Heart left ventricle (tissue), 16 donors: ENCODE measurements around the gene PTGDS. TPM values are rescaled to one million over a fixed set of nuclear protein-coding genes. Genes with fewer than 3 reads are reported as not detected.

ENCODE experiments used
- ATAC-seq, 4 donors: fragments of 200-7000 bp; cut with Tn5 transposase; one replicate each; pipeline ENCODE4 v1.9.1; 2020 to 2022; ENCODE audit warnings: moderate library complexity in 4 of 4, mild to moderate bottlenecking in 3 of 4, moderate number of reproducible peaks in 1 of 4
- DNase-seq, 5 donors: peaks; one replicate each; pipeline ENCODE4 v3.0.0-alpha.2; 2020
- H3K27ac ChIP-seq, 12 donors: fragments of 200-600 bp; sonication (generic) in 4 of 12; one replicate each; pipeline versions ENCODE4 v1.5.0 to v1.8.0; 2016 to 2022; ENCODE audit warnings: mild to moderate bottlenecking in 2 of 12
- H3K27me3 ChIP-seq, 9 donors: fragments of 200-600 bp; sonication (generic) in 2 of 9; one replicate each; pipeline versions ENCODE4 v1.5.1 to v1.8.0; 2016 to 2022; ENCODE audit warnings: mild to moderate bottlenecking in 3 of 9
- H3K36me3 ChIP-seq, 9 donors: fragments of 200-600 bp; sonication (generic) in 2 of 9; one replicate each; pipeline versions ENCODE4 v1.5.0 to v1.8.0; 2018 to 2022; ENCODE audit warnings: mild to moderate bottlenecking in 2 of 9
- H3K4me1 ChIP-seq, 12 donors: fragments of 200-600 bp; sonication (generic) in 4 of 12; one replicate each; pipeline versions ENCODE4 v1.5.0 to v1.8.0; 2016 to 2022; ENCODE audit warnings: mild to moderate bottlenecking in 3 of 12
- H3K4me3 ChIP-seq, 12 donors: fragments of 200-600 bp; sonication (generic) in 4 of 12; one replicate each; pipeline versions ENCODE4 v1.5.0 to v1.8.0; 2017 to 2022; ENCODE audit warnings: mild to moderate bottlenecking in 9 of 12, moderate library complexity in 4 of 12
- H3K9me3 ChIP-seq, 12 donors: fragments of 200-600 bp; sonication (generic) in 4 of 12; one replicate each; pipeline versions ENCODE4 v1.5.0 to v1.8.0; 2016 to 2022; ENCODE audit warnings: mild to moderate bottlenecking in 1 of 12
- CTCF ChIP-seq, 12 donors: fragments of 200-600 bp; sonication (generic) in 4 of 12; IDR thresholded peaks; one replicate each; pipeline versions ENCODE4 v1.5.0 to v1.8.0; 2018 to 2022; ENCODE audit warnings: antibody characterized with exemption in 12 of 12, mild to moderate bottlenecking in 5 of 12
- POLR2A ChIP-seq, 2 donors: fragments of 450-650 bp; IDR thresholded peaks; one replicate each; pipeline ENCODE4 v1.6.1; 2017; ENCODE audit warnings: antibody characterized with exemption in 2 of 2, mild to moderate bottlenecking in 2 of 2, moderate library complexity in 2 of 2
- WGBS, 4 donors: extraction: QIAGEN DNeasy Blood & Tissue Kit in 2 of 4; methylation state at CpG; one replicate each; pipeline versions ENCODE4 v1.1.5 to v1.1.7; 2013 to 2018; 5-methylcytosine and 5-hydroxymethylcytosine counted together
- intact Hi-C, 10 donors: fragments of 100-400 bp; cut with DNase I; formaldehyde crosslinking; loops; one replicate each; pipeline versions ENCODE4 v1.11.1 to v1.14.2; 2022
- polyA plus RNA-seq, 2 donors: library from polyadenylated mRNA; stranded (reverse); fragments of 200-250 nt; gene quantifications; one replicate each; pipeline ENCODE4 v1.2.3, GENCODE V29; 2013
- total RNA-seq, 9 donors: library from RNA; depleted of rRNA in 2 of 9; stranded (reverse); fragments of >200 nt in 2 of 9; fragmentation: NEBNext Ultra II Directional in 3 of 9; extraction: Animal tissue kit (Norgen Biotek cat#: 25700) in 3 of 9; gene quantifications; one replicate each; pipeline versions ENCODE4 v1.1.0 to v1.2.4, GENCODE V29; 2016 to 2023
- donor health status: ischemic (EF 13 %, LVEDD 7.1; RV severe dilation, severe dysfunction).
- donor health status: healthy with polysubstance abuse.
- donor health status: DM: no; HTN: yes; CAD: no.
- donor health status: DM: no; HTN: no; CAD: no.
- donor health status: ischemic (EF 25% LVEDD 6.9; RV normal size, moderate dysfunction).
- donor health status: ischemic (EF 25% LVEDD 5.7; RV mildly dilated, moderate dysfunction).
- donor health status: healthy.
- donor health status: DM: yes; HTN: yes; CAD: no.
- donor health status: ischemic (EF 35%, LVEDD 5.7; RV mildly dilated, moderate dysfunction).
- donor health status: nonischemic (EF 11% LVEDD 7.7; RV severe dilation, severe dysfunction).
- donor health status: DM: yes; HTN: yes; CAD: no.
- donor health status: PGD.
- donor health status: ischemic (EF 29% LVEDD 5.4; RV normal size, mild dysfunction).
- donor health status: nonischemic (EF 23%, LVEDD 6.1; RV moderate dilation, normal function).

Gene PTGDS
- total and polyA plus RNA-seq, 11 donors = 1,152 to 5,295 (median 3,109) TPM

GRCh38 chr9:136997371-136997770, 20.1 kb downstream of the PTGDS start:
- intact Hi-C loops = loop anchor here in 1 of 10 donors (5.0 kb wide), 1 partner anchor 50 kb away; the partner anchor contains the start of gene C8G
- peaks cover 3 to 87% (median 31%) of the 10 kb centered on the region in 12 donors for H3K4me1 ChIP-seq
- H3K27ac ChIP-seq = peak overlapping the region in 3 of 12 donors; percentile 17 to 76 (median 75)
- H3K27me3 ChIP-seq = peaks cover 0 to 28% (median 0%) of the 10 kb centered on the region in 9 donors
- no peaks in the 10 kb centered on the region for H3K9me3 ChIP-seq
- no peak overlapping the region for H3K4me3 ChIP-seq
- H3K36me3 ChIP-seq = peaks cover 0 to 9% (median 3%) of the 10 kb centered on the region in 9 donors
- 75 to 88% (median 78%) methylated on average over 6 to 10 of the region's 10 CpGs for WGBS, 4 donors
- no peak for DNase-seq
- no peak for ATAC-seq
- TF ChIP-seq CTCF (IDR thresholded peaks at IDR 0.05) (no peak), POLR2A (IDR thresholded peaks at IDR 0.05) (no peak)

- peaks cover 0 to 28% (median 0%) of the 10 kb centered on the region in 9 donors for H3K27me3 ChIP-seq
- peaks cover 0 to 9% (median 3%) of the 10 kb centered on the region in 9 donors for H3K36me3 ChIP-seq
- no peaks in the 10 kb centered on the region for H3K9me3 ChIP-seq
- H3K4me1 ChIP-seq = peaks cover 3 to 85% (median 27%) of the 10 kb centered on the region in 12 donors
- TF ChIP-seq CTCF (IDR thresholded peaks at IDR 0.05) (peak in 9 of 12 donors; percentile 6 to 33 (median 13)), POLR2A (IDR thresholded peaks at IDR 0.05) (no peak)
- ATAC-seq = peak in 1 of 4 donors; percentile 21
- WGBS, 4 donors = 54 to 67% (median 55%) methylated on average over 18 of the region's 18 CpGs
- DNase-seq = no peak
- H3K27ac ChIP-seq = peak overlapping the region in 3 of 12 donors; percentile 17 to 76 (median 75)
- intact Hi-C loops = loop anchor here in 1 of 10 donors (5.0 kb wide), 1 partner anchor 51 kb away; the partner anchor contains the start of gene C8G
- H3K4me3 ChIP-seq = no peak overlapping the region
Measured at GRCh38 chr9:136997830-136998234, 20.5 kb downstream of the PTGDS start.

GRCh38 chr9:137000177-137000930, 23.1 kb downstream of the PTGDS start:
- ATAC-seq (no peak), DNase-seq (no peak)
- TF ChIP-seq POLR2A (IDR thresholded peaks at IDR 0.05) (no peak), CTCF (IDR thresholded peaks at IDR 0.05) (no peak)
- Histone ChIP-seq H3K36me3 (no peaks in the 10 kb centered on the region), H3K4me3 (no peak overlapping the region), H3K9me3 (peaks cover 0 to 6% (median 0%) of the 10 kb centered on the region in 12 donors), H3K4me1 (peaks cover 0 to 60% (median 12%) of the 10 kb centered on the region in 12 donors), H3K27ac (peak overlapping the region in 1 of 12 donors; percentile 84), H3K27me3 (peaks cover 0 to 22% (median 0%) of the 10 kb centered on the region in 9 donors)
- intact Hi-C loops = no loop called here
- WGBS, 4 donors = 70 to 78% (median 73%) methylated on average over 10 of the region's 10 CpGs
